ENCODE data around the gene POP4.

Gene POP4

DNA sequence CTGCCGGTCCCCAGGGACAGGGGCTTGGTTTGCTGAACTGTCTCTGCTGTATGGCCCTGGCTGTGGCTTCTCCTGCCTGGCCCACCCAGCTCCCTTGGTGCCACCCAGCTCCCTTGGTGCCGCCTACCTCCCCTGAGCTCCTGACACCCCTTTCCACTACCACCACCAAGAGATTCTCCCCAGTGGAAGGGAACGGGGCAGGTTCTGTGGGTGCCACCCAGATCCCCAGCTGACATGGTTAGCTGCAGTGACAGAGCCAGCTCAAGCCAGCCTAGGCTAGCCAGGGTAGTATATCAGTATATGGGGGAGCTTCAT lies 28.5 kb upstream of the POP4 start:
- no peak for DNase-seq

DNA sequence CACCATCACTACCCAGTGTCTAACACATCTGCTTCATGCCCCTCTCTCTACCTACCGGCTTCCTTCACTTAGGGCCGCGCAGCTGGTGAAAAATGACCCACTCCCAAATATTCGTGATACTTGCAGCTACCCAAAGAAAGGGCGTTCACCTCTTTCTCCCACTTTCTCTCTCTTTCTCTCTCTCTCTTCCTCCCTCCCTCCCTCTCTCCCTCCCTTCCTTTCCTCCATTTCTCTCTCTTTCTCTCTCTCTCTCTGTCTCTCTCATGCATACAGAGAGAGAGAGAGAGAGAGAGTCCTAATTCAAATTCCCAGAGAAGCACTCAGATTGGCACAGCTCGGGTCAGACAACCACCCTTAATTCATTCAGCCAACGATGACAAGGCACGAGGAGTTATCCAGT lies 27.7 kb upstream of the POP4 start:
- no peak for DNase-seq

- DNase-seq: no peak
Measured at GRCh38 chr19:29579308-29579910, 26.7 kb upstream of the POP4 start.

DNA sequence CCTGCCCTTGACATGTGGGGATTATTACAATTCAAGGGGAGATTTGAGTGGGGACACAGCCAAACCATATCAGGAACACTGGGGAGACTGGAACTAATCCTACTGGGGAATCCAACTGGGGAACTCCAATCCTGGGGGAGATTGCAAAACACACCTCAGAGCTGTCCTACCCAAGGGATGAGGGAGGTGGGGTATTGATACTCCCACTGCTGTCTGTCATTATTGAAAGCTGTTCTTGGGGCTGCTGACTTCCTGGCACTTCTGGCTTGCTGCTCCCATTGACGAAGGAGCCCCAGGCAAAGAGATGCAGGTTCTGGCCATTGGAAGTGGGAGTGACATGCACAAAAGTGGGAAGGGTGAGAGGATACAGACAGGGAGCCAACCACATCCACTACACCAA lies 24.7 kb upstream of the POP4 start:
- no peak for DNase-seq

DNA sequence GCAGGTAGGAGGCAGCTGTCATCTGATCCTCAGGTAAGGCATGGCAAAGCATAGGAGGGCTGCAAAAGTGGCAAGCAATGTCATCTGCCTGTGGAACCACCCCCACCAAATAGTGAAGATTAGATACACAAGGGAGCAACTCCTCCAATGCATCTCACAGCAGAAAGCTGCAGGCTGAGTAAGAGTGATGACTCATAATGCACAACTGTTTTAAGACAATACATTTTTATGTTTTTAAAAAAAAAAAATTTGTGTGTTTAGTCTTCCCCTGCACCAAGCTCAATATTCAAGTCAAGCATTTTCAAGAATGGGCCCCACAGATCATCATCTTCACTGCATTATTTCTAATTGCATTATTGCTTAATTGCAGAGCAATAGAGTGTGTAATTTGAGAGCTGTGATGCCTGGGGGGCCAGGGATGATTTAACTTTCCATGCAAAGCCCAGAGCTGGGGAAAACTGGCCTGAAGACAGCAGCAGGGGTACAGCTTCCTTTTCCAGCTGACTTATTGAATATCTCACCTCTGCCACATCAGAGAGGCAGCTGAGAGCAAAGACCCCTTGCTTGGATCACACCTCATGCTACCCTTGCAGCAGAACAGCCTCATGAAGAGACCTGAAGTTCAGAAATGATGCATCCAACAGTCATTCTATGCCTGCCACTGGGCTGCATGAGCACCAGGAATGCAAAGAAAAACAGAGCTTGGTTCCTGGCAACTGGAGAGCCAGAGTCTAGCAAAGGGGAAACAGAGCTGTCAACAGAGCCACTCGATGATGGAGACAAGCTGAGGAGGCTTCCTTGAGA lies 22.7 kb upstream of the POP4 start:
- no peak for DNase-seq

- DNase-seq: no peak
Measured at GRCh38 chr19:29586401-29586800, 19.7 kb upstream of the POP4 start.

DNA sequence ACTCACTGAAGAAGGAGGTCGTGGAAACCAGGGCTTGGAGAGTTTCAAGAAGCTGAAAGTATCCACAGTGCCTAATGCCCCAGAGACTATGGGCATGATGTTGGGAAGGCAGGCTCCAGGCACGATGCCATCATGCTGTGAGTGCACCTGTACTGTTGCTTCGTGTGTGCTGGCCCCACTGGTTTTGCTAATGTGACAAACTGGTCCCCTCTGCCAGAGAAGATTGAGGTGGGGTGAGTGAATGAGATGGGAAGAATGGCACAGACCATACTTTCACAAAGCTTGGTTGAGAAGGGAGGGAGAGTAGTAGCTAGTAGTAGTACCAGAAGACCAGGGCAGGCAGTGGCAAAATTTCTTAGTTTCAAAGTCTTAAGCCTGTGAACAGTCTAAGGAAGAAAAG lies 19.0 kb upstream of the POP4 start:
- no peak for DNase-seq

- DNase-seq: peak; percentile 83
Measured at GRCh38 chr19:29587518-29587986, 18.5 kb upstream of the POP4 start.

DNA sequence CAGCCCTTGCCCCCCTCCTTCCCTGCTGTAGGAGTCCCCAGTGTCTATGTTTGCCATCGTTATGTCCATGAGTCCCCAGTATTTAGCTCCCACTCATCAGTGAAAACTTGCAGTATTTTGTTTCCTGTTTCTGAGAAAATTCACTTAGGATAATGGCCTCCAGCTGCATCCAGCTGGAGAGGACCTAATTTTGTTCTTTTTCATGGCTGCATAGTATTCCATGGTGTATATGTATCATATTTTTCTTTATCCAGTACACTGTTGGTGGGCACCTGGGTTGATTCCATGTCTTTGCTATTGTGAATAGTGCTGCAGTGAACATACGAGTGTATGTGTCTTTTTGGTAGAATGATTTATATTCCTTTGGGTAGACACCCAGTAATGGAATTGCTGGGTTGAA lies 18.0 kb upstream of the POP4 start:
- DNase-seq: no peak

DNA sequence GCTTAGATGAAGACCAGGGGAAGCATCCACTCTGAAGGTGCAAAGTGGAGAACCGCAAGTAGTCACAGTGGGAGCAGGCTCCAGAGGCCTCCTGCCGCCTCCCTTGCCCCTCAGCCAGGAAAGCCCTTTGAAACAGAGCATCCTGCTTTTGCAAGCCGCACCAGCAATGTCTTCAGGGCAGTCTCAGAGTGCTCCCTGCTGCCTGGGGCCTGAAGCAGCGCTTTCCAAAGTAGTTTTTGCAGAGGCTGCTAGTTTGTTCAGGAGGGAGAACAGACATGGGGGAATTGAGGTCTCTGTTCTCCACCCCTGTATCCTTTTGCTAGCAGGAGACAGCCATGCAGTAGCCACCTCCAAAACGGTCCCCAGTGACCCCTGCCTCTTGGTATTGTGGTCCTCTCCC lies 15.8 kb upstream of the POP4 start:
- peak; percentile 50 for DNase-seq

DNA sequence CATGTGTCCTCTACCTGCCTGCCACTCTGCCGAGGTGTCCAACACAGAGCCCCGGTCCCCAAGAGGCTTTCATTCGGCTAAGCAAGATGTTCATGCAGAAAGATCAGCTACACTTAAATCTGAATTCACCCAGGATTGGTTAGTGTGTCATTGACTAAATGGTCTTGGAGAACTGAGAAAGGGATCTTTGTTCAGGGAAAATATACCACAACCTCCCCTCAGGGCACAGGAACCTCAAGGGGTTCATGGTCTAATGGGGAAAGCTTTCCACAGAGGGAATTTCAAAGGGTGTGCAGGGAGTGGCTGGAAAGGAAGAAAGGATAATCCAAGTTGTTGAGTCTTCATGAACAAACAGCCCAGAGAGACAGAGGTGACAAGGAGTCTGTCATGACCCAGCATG lies 14.4 kb upstream of the POP4 start:
- DNase-seq: no peak

DNA sequence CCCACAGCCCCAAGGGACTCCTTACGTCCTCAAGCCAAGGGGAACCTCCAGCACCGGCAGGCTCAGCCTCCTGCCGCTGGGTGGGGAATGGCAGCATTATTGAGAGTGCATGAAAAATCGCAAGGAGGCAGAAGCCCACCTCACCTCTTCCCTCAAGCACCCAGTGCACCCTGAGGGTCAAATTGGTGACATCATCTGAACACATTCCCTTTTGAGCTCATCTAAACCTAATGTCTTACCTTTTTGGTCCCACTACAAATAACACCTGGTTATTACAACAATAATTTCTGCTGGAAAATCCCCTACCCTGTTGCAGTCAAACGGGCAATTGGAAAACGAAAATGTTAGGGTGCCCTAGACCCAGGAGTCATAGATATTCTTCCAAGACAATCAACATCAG lies 12.2 kb upstream of the POP4 start:
- DNase-seq: peak; percentile 9

GRCh38 chr19:29596080-29596727 lies 9.9 kb upstream of the POP4 start:
- DNase-seq: peak; percentile 41

DNA sequence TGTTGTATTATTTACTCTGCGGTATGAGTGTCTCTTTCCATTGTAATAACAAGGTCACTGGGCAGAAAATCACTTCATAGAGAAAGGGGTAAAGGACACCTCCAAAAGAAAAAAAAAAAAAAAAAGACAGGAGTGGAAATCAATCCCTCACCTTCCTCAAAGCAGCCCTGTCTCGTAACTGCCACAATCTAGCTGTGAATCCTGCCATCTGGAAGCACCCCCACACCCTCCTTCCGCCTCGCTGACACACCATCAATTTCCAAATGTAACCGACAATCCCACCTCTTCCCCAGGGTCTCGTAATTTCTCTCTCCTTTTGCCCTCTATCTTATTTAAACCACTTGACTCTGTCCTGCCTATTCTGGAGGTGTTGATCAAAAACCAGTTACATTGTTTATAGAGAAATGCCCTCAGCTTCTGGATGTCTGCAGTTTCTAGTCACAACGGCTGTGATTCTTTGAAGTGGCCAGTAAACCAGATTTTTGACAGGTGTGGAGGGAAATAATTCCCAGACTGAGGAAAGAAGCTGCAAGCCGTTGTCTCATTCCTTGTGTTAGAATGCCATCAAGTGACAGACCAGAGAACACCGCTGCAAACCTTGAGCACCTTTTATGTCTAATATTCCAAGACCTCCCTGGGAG lies 9.1 kb upstream of the POP4 start:
- peak; percentile 19 for DNase-seq

- peak; percentile 17 for DNase-seq
Measured at GRCh38 chr19:29598036-29598435, 8.0 kb upstream of the POP4 start.

DNA sequence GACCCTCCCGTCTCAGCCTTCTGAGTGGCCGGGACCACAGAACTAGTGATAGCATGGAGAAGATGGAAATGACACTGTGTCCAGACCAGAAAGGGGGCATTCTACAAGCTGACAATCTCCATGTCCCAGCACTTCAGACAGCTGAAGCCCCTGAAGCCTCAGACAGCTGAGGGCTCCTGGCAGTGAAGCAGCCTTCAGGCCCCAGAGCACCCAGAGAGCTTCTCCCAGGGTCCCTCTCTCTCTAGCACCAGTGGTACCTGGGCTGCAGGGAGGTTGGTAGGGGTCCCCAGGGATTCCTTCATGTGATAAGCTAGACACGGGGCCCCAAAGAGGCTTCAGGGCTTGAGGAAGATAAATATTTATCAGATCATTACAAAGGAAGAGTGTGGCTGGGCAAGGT lies 7.6 kb upstream of the POP4 start:
- peak; percentile 24 for DNase-seq

DNA sequence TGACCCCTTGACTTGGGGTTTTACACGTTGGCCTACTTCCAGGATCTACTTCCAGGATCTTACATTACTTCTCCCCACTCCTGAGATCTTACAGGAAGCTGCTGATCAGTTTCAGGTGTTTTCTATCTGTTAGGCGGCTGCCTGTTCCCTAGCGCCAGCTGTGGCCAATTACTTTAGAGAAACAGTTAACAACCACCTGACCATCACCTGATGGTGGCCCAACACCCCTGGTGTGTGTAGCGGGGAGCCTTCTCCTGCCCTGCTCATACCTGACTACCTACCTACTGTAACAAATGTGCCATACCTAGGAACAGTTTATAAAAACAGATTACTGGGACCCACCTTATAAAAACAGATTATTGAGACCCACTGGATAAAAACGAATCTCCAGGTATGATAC lies 2.8 kb upstream of the POP4 start:
- no peak for DNase-seq

GRCh38 chr19:29606420-29606747 lies 301 bp downstream of the POP4 start:
- DNase-seq: no peak

- DNase-seq: peak; percentile 56
Measured at GRCh38 chr19:29609636-29610035, 3.6 kb downstream of the POP4 start.

GRCh38 chr19:29610213-29610573 lies 4.1 kb downstream of the POP4 start:
- no peak for DNase-seq

- DNase-seq: peak; percentile 93
Measured at GRCh38 chr19:29610574-29611271, 4.6 kb downstream of the POP4 start.

GRCh38 chr19:29612121-29612520 lies 6.0 kb downstream of the POP4 start:
- no peak for DNase-seq

DNA sequence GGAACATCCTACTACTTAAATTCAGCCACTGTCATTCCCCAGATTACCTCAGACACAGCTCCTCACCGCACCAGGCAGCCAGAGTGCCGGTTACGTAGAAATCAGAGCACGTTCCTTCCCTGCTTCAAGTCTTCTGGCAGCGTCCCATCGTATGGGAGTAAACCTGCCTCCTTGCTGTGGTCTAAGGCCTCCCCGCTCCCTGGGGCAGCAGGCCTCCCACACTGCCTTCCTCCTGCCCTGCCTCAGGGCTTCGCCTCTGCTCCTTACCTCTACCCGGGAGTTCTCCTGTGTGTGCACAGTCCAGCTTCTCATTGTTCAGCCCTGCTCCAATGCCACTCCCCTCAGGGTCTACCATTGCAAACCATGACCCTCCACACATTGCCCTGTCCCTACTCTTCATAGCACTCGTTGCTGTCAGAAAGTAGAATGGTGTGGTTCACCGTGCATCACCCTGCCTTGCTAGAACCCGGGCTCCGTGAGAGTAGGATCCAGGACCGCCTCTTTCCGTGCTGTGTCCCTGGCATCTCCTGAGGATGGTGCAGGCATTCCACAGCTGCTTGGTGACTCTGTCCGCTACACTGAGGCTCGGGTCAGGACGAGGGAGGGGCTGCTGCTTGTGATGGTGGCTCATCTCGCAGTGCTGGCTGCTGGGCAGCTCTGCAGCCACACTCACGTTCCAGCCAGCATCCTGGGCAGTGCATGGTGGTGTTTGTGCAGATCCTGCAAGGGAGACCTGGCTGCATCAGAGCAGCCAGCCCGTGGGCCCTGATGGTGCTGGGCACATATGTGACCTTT lies 6.9 kb downstream of the POP4 start:
- no peak for DNase-seq

Data from activated effector memory CD4-positive, alpha-beta T cell treated with anti-CD3 and anti-CD28 coated beads, Interleukin-2, amount 50 U/mL, for 16 hours (primary cell).